Spleen (tissue), 11 donors: ENCODE results near the gene EVC. TPM values are rescaled to one million over a fixed set of nuclear protein-coding genes. Genes with fewer than 3 reads are reported as not detected.

ENCODE experiments used
- DNase-seq: peaks from one replicate; pipeline ENCODE4 v3.0.0-alpha.2; 2020
- H3K27ac ChIP-seq, 8 donors: fragments of 200-600 bp; sonication (generic) in 7 of 8; 1 replicate in 4 of 8; 2 replicates in 4 of 8; pipeline versions ENCODE4 v1.5.0 to v1.8.0; 2016 to 2021; ENCODE audit warnings: inconsistent platforms in 4 of 8, mild to moderate bottlenecking in 4 of 8, moderate library complexity in 1 of 8
- H3K27me3 ChIP-seq, 7 donors: fragments of 200-600 bp; sonication (generic) in 6 of 7; replicated peaks in 1 of 7; 1 replicate in 4 of 7; 2 replicates in 3 of 7; pipeline versions ENCODE4 v1.5.0 to v1.8.0; 2016 to 2021; ENCODE audit warnings: inconsistent platforms in 3 of 7, mild to moderate bottlenecking in 1 of 7
- H3K36me3 ChIP-seq, 6 donors: fragments of 200-600 bp; sonication (generic) in 5 of 6; 1 replicate in 4 of 6; 2 replicates in 2 of 6; pipeline versions ENCODE4 v1.5.0 to v1.8.0; 2016 to 2021; ENCODE audit warnings: inconsistent platforms in 2 of 6
- H3K4me1 ChIP-seq, 6 donors: fragments of 200-600 bp; sonication (generic) in 5 of 6; 1 replicate in 3 of 6; 2 replicates in 3 of 6; pipeline versions ENCODE4 v1.5.0 to v1.8.0; 2016 to 2021; ENCODE audit warnings: inconsistent platforms in 3 of 6
- H3K4me3 ChIP-seq, 8 donors: fragments of 200-600 bp; sonication (generic) in 7 of 8; 1 replicate in 4 of 8; 2 replicates in 4 of 8; pipeline versions ENCODE4 v1.5.0 to v1.8.0; 2016 to 2021; ENCODE audit warnings: inconsistent platforms in 4 of 8, mild to moderate bottlenecking in 4 of 8, moderate library complexity in 2 of 8
- H3K9me3 ChIP-seq, 8 donors: fragments of 200-600 bp; sonication (generic) in 7 of 8; 1 replicate in 4 of 8; 2 replicates in 4 of 8; pipeline versions ENCODE4 v1.5.0 to v1.8.0; 2016 to 2021; ENCODE audit warnings: inconsistent platforms in 4 of 8
- CTCF ChIP-seq, 11 experiments: fragments of 200-600 bp in 7 of 11; fragments of 450-650 bp in 4 of 11; sonication (generic) in 4 of 11; IDR thresholded peaks in 8 of 11; conservative IDR thresholded peaks in 3 of 11; 1 replicate in 7 of 11; 2 replicates in 4 of 11; pipeline versions ENCODE4 v1.4.0 to v1.8.0; 2016 to 2021; ENCODE audit warnings: antibody characterized with exemption in 11 of 11, inconsistent platforms in 4 of 11, mild to moderate bottlenecking in 1 of 11
- POLR2A ChIP-seq, 3 donors: fragments of 450-650 bp; IDR thresholded peaks; one replicate each; pipeline ENCODE4 v1.5.1; 2017; ENCODE audit warnings: antibody characterized with exemption in 3 of 3, mild to moderate bottlenecking in 1 of 3
- POLR2AphosphoS5 ChIP-seq, 3 donors: sonication (generic); formaldehyde crosslinking; IDR thresholded peaks; one replicate each; pipeline ENCODE4 v1.5.1; 2017; ENCODE audit warnings: antibody characterized with exemption in 3 of 3
- WGBS, 5 donors: extraction: QIAGEN DNeasy Blood & Tissue Kit in 3 of 5; methylation state at CpG; one replicate each; pipeline versions ENCODE4 v1.1.5 to v1.1.7; 2013 to 2018; 5-methylcytosine and 5-hydroxymethylcytosine counted together
- intact Hi-C: fragments of 100-400 bp; cut with DNase I; formaldehyde crosslinking; loops from one replicate; pipeline ENCODE4 v1.15.0; 2023; ENCODE audit warnings: low total_unique reads
- polyA plus RNA-seq, 3 donors: library from polyadenylated mRNA; stranded (reverse); fragments of 200-250 nt; gene quantifications; one replicate each; pipeline ENCODE4 v1.2.1, GENCODE V29; 2013
- total RNA-seq, 7 donors: library from RNA; depleted of rRNA in 3 of 7; stranded (reverse); fragments of >200 nt in 3 of 7; fragmentation: NEBNext Ultra II Directional in 4 of 7; extraction: Animal tissue kit (Norgen Biotek cat#: 25700) in 4 of 7; gene quantifications; one replicate each; pipeline versions ENCODE4 v1.1.0 to v1.2.1, GENCODE V29; 2016 to 2021
- donor health status: healthy with polysubstance abuse.
- donor health status: DM: no; HTN: no; CAD: no; lungs with moderate emphysema.
- donor health status: DM: no; HTN: no; CAD: no.
- donor health status: Bipolar disorder and iron deficiency.
- donor health status: healthy.
- donor health status: DM: no; HTN: no; CAD: no.
- donor health status: DM: yes; HTN: yes; CAD: no.

Gene EVC
- total and polyA plus RNA-seq, 10 donors = 0.20 to 13.3 (median 6.9) TPM

DNA sequence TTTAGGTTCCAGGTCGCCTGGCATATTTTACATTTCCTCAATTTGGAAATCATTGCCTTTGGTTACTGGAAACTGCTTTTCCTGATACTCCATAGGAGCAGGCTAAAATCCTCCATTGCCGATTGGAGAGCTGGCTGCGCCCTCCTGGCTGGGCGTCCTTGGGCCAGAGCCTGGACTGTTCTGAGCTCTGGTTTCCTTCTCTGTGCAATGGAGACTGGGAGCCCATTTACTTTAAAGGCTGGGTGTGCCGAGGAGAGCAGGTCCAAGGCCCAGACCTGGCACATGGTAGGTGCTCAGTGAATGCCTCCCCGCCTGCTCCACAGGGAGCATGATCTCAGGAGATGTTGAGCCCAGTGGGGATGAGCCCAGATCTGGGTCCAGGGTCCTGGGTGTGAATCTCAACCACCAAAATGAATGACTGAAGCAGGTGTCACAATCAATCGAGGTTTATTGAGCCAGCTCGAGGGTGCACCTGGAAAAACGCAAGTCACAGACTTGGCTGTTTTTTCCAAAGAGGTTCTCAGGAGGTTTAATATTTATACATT lies 50.0 kb downstream of the EVC start:
- no peak overlapping the region for H3K27ac ChIP-seq
- peaks cover 0 to 5% (median 0%) of the 10 kb centered on the region in 8 donors for H3K9me3 ChIP-seq
- no peaks in the 10 kb centered on the region for H3K4me1 ChIP-seq
- 85 to 92% (median 87%) methylated on average over 6 to 9 of the region's 9 CpGs for WGBS, 5 donors
- no peak for DNase-seq
- no peak overlapping the region for H3K4me3 ChIP-seq
- peaks cover 0 to 15% (median 0%) of the 10 kb centered on the region in 6 donors for H3K36me3 ChIP-seq
- intact Hi-C loops = no loop called here
- TF ChIP-seq POLR2AphosphoS5 (IDR thresholded peaks at IDR 0.05) (no peak), CTCF (IDR thresholded peaks at IDR 0.05 in 8 of 11, conservative IDR thresholded peaks at IDR 0.05 in 3 of 11) (no peak), POLR2A (IDR thresholded peaks at IDR 0.05) (no peak)
- no peaks in the 10 kb centered on the region for H3K27me3 ChIP-seq

DNA sequence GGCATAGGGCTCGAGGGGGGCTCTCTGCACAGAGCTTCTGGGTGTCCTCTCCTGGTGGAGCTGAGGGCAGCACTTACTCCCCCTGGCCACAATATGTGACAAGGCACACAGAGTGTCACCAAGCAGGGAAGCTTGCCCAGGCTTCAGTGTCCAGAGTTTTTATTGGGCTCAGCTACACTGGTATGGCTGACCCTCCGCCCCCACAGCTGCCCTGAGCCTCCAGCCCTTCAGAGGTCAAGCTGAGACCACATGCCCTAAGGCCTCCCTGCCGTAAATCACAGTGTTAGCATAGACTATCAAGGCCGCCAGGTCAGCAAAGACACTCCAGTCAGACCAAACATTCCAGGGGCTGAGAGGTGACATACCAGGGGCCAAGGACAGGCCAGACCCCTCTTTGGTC lies 59.0 kb downstream of the EVC start:
- Histone ChIP-seq H3K27ac (no peak overlapping the region), H3K27me3 (no peaks in the 10 kb centered on the region), H3K4me3 (no peak overlapping the region), H3K36me3 (no peaks in the 10 kb centered on the region), H3K4me1 (no peaks in the 10 kb centered on the region), H3K9me3 (peaks cover 0 to 19% (median 5%) of the 10 kb centered on the region in 8 donors)
- WGBS, 5 donors = 77 to 86% (median 82%) methylated on average over 2 to 4 of the region's 4 CpGs
- no peak for DNase-seq
- intact Hi-C loops = no loop called here
- TF ChIP-seq POLR2AphosphoS5 (IDR thresholded peaks at IDR 0.05) (no peak), CTCF (IDR thresholded peaks at IDR 0.05 in 8 of 11, conservative IDR thresholded peaks at IDR 0.05 in 3 of 11) (no peak), POLR2A (IDR thresholded peaks at IDR 0.05) (no peak)

GRCh38 chr4:5772528-5773270 lies 61.7 kb downstream of the EVC start:
- Histone ChIP-seq H3K4me1 (no peaks in the 10 kb centered on the region), H3K36me3 (no peaks in the 10 kb centered on the region), H3K9me3 (peaks cover 6 to 42% (median 29%) of the 10 kb centered on the region in 8 donors), H3K27me3 (no peaks in the 10 kb centered on the region), H3K4me3 (no peak overlapping the region), H3K27ac (no peak overlapping the region)
- intact Hi-C loops = no loop called here
- whole genome bisulfite sequencing, 5 donors = 85 to 93% (median 86%) methylated on average over 7 to 9 of the region's 9 CpGs
- no peak for DNase-seq
- TF ChIP-seq CTCF (IDR thresholded peaks at IDR 0.05 in 8 of 11, conservative IDR thresholded peaks at IDR 0.05 in 3 of 11) = no peak
- TF ChIP-seq POLR2AphosphoS5 (IDR thresholded peaks at IDR 0.05) = no peak
- TF ChIP-seq POLR2A (IDR thresholded peaks at IDR 0.05) = no peak

- intact Hi-C loops = no loop called here
- Histone ChIP-seq H3K36me3 (no peaks in the 10 kb centered on the region), H3K27ac (no peak overlapping the region), H3K9me3 (peaks cover 6 to 38% (median 30%) of the 10 kb centered on the region in 8 donors), H3K4me1 (no peaks in the 10 kb centered on the region), H3K4me3 (no peak overlapping the region), H3K27me3 (no peaks in the 10 kb centered on the region)
- 82 to 97% (median 87%) methylated on average over 2 of the region's 2 CpGs for WGBS, 5 donors
- no peak for DNase-seq
- no peak for TF ChIP-seq POLR2AphosphoS5 (IDR thresholded peaks at IDR 0.05)
- no peak for TF ChIP-seq CTCF (IDR thresholded peaks at IDR 0.05 in 8 of 11, conservative IDR thresholded peaks at IDR 0.05 in 3 of 11)
- no peak for TF ChIP-seq POLR2A (IDR thresholded peaks at IDR 0.05)
These were observed 62.2 kb downstream of the EVC start for GRCh38 chr4:5773271-5773555.
